Measurements from ENCODE around the gene STX16.

The STX16 gene

DNA sequence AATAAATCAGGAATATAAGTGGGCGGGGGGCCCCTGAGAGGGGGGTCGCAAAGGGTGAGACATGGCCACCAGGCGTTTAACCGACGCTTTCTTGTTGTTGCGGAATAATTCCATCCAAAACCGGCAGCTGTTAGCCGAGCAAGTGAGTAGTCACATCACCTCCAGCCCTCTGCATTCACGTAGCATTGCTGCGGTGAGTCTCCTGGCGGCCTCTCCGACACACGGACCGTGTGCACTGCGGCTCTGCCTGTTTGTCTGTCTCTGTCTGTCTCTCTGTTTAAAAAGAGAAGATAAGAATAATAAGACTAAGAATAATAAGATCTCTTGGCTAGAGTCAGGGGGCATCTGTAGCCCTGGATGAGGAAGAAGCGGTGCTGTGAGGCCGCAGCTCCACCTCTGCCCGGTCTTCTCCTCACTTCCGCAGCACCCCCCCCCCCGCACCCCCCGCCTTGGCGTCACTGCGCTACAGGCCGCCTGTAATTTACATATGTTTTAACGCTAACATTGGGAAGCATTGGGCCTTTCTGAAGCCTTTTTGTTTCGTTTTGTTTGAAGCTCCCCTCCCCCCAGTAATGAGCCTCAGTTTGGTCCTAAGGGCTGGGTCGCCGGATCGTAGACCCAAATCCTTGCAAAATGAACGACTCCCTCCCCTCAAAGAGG is 993 bp downstream of the STX16 start:
- Histone ChIP-seq H3K27me3 (ENCODE audit: control insufficient read depth in 1 of 2, insufficient read depth in 2 of 2, low read length in 2 of 2) (no peaks in the 10 kb centered on the region), H3K9me3 (ENCODE audit: low read length) (no peaks in the 10 kb centered on the region), H3K4me3 (ENCODE audit: low read depth in 1 of 2, low read length in 2 of 2) (peak overlapping the region; percentile 87 to 100), H3K4me1 (ENCODE audit: insufficient read depth, low read length) (peaks cover 50% of the 10 kb centered on the region), H3K27ac (ENCODE audit: low read depth, low read length) (peak overlapping the region; percentile 95), H3K9ac (ENCODE audit: low read length) (peak overlapping the region; percentile 94), H3K36me3 (ENCODE audit: insufficient read depth, low read length) (peaks cover 6% of the 10 kb centered on the region)

DNA sequence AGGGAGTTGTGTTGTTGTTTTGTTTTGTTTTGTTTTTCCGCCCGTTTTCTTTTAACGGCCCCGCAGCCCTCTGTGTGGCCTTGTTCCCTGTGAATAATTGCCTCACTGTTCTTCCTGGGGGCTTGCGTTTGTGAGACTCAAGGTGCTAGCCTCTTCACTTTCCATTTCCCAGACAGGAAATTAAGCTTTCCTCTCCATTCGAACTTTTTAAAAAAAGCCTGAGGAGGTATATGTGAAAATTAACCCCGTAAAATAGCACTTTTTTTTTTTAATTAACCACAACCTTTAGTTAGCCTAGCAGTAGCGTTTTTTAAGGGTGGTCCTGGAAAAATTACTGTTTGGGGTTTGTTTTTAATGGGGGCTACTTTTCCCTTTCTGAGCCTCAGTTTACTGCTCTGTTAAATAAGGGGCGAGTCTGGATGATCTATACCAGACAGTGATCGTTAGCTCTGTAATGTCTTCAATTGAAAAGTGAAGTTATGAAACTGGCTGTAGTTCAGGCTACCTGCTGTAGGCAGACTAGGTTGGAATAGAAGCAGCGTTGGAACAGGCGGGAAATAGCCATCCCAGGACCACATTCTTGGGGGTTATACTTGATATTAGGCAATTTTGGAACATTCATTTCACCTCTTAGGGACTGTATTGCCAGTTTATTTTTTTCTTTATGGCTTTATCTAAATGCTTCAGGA is 1.7 kb downstream of the STX16 start:
- peaks cover 6% of the 10 kb centered on the region for H3K36me3 ChIP-seq (ENCODE audit: insufficient read depth, low read length)
- H3K27ac ChIP-seq (ENCODE audit: low read depth, low read length): peak overlapping the region; percentile 95
- H3K27me3 ChIP-seq (ENCODE audit: control insufficient read depth in 1 of 2, insufficient read depth in 2 of 2, low read length in 2 of 2): no peaks in the 10 kb centered on the region
- H3K9ac ChIP-seq (ENCODE audit: low read length): peak overlapping the region; percentile 94
- H3K4me1 ChIP-seq (ENCODE audit: insufficient read depth, low read length): peaks cover 49% of the 10 kb centered on the region
- H3K4me3 ChIP-seq (ENCODE audit: low read depth in 1 of 2, low read length in 2 of 2): peak overlapping the region; percentile 87 to 100
- no peaks in the 10 kb centered on the region for H3K9me3 ChIP-seq (ENCODE audit: low read length)

DNA sequence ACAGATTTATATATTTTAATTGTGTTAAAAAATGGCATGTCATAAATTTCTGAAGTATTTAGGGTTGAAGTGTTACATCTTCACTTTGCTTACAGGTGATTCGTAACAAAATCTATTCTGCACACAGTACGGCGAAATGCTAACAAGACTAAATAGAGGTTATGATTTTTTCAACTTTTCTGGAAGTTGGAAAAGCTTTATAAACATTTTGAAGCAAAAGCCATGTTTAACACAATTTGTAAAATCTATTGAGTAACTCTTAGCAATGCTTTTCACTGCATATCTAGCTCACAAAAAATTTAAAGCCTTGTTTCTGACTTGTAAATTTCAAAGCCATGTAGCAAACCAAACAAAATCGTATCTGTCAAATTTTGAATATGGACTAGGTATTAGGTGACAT is 3.3 kb downstream of the STX16 start:
- Histone ChIP-seq H3K27ac (ENCODE audit: low read depth, low read length) (no peak overlapping the region), H3K9me3 (ENCODE audit: low read length) (no peaks in the 10 kb centered on the region), H3K4me1 (ENCODE audit: insufficient read depth, low read length) (peaks cover 46% of the 10 kb centered on the region), H3K4me3 (ENCODE audit: low read depth in 1 of 2, low read length in 2 of 2) (no peak overlapping the region), H3K27me3 (ENCODE audit: control insufficient read depth in 1 of 2, insufficient read depth in 2 of 2, low read length in 2 of 2) (no peaks in the 10 kb centered on the region), H3K36me3 (ENCODE audit: insufficient read depth, low read length) (peaks cover 6% of the 10 kb centered on the region), H3K9ac (ENCODE audit: low read length) (no peak overlapping the region)

DNA sequence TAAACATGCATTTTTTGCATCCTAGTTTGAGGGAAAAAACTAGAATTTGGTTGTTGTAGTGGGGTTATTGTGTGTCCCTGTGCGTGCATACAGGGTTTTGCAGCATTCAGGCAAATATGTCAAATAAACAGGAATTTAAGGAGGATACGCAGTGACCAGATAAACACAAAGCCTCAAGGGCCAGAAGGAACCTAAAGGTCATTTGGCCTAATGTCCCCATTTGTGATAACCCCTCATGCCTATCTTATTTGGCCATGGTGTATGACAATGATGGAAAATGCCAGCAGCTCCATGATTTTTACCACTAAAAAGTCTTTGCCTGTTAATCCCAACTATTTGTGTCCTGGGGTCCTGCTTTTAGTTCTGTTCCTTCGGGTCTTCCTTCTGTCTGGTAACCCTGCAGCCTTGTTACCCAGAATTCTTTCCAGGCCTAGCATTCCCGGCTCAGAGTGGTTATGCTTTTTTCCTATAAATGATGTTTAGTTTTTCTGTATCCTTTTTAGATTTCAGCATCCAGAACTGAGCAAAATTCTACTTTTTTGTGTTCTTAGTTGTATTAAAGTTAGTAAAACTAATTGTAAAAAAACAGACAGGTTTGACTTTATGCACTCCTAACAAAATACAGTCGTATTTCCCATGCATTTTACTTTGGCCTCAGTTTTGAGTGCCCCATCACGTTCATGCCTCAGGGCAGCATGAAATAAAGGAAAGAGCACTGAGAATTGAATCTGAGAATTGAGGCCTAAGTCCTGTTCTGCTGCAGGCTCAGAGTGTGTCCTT is 4.4 kb downstream of the STX16 start:
- H3K9ac ChIP-seq (ENCODE audit: low read length): no peak overlapping the region
- no peak overlapping the region for H3K4me3 ChIP-seq (ENCODE audit: low read depth in 1 of 2, low read length in 2 of 2)
- H3K27me3 ChIP-seq (ENCODE audit: control insufficient read depth in 1 of 2, insufficient read depth in 2 of 2, low read length in 2 of 2): no peaks in the 10 kb centered on the region
- peaks cover 10% of the 10 kb centered on the region for H3K36me3 ChIP-seq (ENCODE audit: insufficient read depth, low read length)
- H3K9me3 ChIP-seq (ENCODE audit: low read length): no peaks in the 10 kb centered on the region
- peaks cover 46% of the 10 kb centered on the region for H3K4me1 ChIP-seq (ENCODE audit: insufficient read depth, low read length)
- H3K27ac ChIP-seq (ENCODE audit: low read depth, low read length): no peak overlapping the region

DNA sequence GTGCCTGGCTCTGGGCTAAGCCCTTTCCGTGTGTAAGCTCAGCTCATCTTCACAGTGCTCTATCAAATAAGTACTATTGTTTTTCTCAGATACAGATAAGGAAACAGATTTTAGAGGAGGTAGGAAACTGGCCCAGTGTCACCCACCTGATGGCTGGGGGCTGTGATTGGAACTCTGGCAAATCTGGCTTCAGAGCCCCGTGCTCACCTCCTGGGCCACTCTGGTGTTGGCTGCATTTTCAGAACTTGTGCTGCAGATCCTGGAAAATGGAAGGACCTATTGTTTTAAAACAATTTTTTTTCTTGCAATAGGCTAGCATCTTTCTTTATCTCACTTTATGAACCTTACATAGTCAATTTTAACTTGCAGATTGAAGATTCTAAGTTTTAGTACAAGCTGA is 5.7 kb downstream of the STX16 start:
- H3K36me3 ChIP-seq (ENCODE audit: insufficient read depth, low read length): peaks cover 14% of the 10 kb centered on the region
- no peaks in the 10 kb centered on the region for H3K9me3 ChIP-seq (ENCODE audit: low read length)
- H3K27ac ChIP-seq (ENCODE audit: low read depth, low read length): no peak overlapping the region
- peaks cover 46% of the 10 kb centered on the region for H3K4me1 ChIP-seq (ENCODE audit: insufficient read depth, low read length)
- no peak overlapping the region for H3K4me3 ChIP-seq (ENCODE audit: low read depth in 1 of 2, low read length in 2 of 2)
- no peak overlapping the region for H3K9ac ChIP-seq (ENCODE audit: low read length)
- no peaks in the 10 kb centered on the region for H3K27me3 ChIP-seq (ENCODE audit: control insufficient read depth in 1 of 2, insufficient read depth in 2 of 2, low read length in 2 of 2)

DNA sequence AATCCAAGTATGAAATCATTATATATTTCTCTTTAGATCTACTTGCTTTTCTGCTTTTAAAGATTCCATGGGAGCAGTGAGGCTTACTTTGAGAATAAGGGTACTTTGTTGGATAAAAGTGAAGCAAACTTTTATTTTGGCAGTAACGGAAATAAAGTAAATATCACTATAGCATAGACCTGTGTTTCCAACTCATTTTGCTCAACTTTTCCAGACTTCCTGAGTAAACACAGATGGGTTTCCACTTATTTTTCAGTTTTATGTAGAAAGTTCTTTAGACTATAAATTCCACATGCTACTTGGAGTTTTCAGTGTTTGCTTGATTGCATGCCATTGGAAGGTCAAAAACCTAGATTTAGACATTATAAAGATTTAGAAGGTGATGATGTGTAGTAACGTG is 6.2 kb downstream of the STX16 start:
- Histone ChIP-seq H3K27ac (ENCODE audit: low read depth, low read length) (no peak overlapping the region), H3K27me3 (ENCODE audit: control insufficient read depth in 1 of 2, insufficient read depth in 2 of 2, low read length in 2 of 2) (no peaks in the 10 kb centered on the region), H3K4me1 (ENCODE audit: insufficient read depth, low read length) (peaks cover 46% of the 10 kb centered on the region), H3K4me3 (ENCODE audit: low read depth in 1 of 2, low read length in 2 of 2) (no peak overlapping the region), H3K9me3 (ENCODE audit: low read length) (no peaks in the 10 kb centered on the region), H3K9ac (ENCODE audit: low read length) (no peak overlapping the region), H3K36me3 (ENCODE audit: insufficient read depth, low read length) (peaks cover 18% of the 10 kb centered on the region)

DNA sequence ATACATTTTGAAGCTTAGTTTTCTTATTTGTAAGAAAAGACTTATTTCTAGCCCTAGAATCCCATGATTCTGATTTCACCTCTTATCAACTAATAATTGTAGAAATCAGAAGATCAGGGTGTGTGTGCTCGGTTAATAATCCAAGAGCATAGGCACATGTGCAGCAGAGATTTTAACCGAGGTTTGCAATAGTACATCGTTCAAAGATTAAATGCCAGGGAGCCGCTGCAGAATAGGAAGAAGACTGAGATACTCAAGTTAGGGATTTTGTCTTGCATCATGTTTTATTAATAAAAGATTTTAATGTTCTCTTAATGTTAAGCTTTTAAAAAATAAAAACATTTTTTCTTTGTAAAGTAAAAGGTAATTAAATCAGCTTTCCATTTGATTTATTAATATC is 6.9 kb downstream of the STX16 start:
- no peak overlapping the region for H3K9ac ChIP-seq (ENCODE audit: low read length)
- H3K4me1 ChIP-seq (ENCODE audit: insufficient read depth, low read length): peaks cover 43% of the 10 kb centered on the region
- no peak overlapping the region for H3K27ac ChIP-seq (ENCODE audit: low read depth, low read length)
- H3K4me3 ChIP-seq (ENCODE audit: low read depth in 1 of 2, low read length in 2 of 2): no peak overlapping the region
- H3K9me3 ChIP-seq (ENCODE audit: low read length): no peaks in the 10 kb centered on the region
- H3K36me3 ChIP-seq (ENCODE audit: insufficient read depth, low read length): peaks cover 18% of the 10 kb centered on the region
- no peaks in the 10 kb centered on the region for H3K27me3 ChIP-seq (ENCODE audit: control insufficient read depth in 1 of 2, insufficient read depth in 2 of 2, low read length in 2 of 2)

DNA sequence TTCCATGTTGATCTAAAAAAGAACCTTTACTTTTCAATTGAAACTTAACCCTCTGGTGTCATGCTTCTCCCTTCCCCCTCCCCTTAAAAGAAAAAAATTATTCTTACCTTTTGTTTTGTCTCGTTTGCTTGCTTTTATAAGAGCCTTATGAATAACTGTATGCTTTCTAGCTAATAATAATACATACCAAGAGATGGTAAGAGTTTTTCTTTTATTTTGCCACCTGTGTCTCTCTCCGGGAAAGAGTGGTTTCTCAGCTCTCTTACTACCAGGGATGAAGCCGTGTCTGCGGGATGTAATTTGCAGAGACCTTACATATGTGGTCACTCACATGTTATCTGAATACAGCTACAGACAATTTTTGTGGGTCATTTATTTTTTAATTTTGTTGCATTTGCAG is 7.7 kb downstream of the STX16 start:
- Histone ChIP-seq H3K36me3 (ENCODE audit: insufficient read depth, low read length) (peaks cover 18% of the 10 kb centered on the region), H3K9me3 (ENCODE audit: low read length) (no peaks in the 10 kb centered on the region), H3K9ac (ENCODE audit: low read length) (no peak overlapping the region), H3K27ac (ENCODE audit: low read depth, low read length) (no peak overlapping the region), H3K4me3 (ENCODE audit: low read depth in 1 of 2, low read length in 2 of 2) (no peak overlapping the region), H3K27me3 (ENCODE audit: control insufficient read depth in 1 of 2, insufficient read depth in 2 of 2, low read length in 2 of 2) (no peaks in the 10 kb centered on the region), H3K4me1 (ENCODE audit: insufficient read depth, low read length) (peaks cover 35% of the 10 kb centered on the region)

DNA sequence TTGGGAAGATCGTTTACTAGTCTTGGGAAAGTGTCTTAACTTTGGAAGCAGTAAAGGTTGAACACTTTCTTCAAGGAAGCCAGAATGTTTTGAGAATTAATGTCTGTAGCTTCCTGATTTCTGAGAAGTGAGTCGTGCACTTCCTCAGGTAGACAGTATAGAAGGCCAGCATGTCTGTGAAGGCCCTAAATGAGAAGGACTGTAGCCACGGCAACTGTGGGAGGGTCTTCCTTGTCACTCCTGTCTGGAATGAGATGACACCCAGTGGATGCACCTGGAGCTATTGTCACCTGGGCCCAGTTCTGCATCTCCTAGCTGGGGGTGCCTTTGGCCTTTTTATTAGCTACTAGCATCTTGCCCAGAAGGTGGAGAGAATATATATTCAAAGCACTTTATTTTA is 8.8 kb downstream of the STX16 start:
- no peak overlapping the region for H3K27ac ChIP-seq (ENCODE audit: low read depth, low read length)
- no peaks in the 10 kb centered on the region for H3K27me3 ChIP-seq (ENCODE audit: control insufficient read depth in 1 of 2, insufficient read depth in 2 of 2, low read length in 2 of 2)
- no peak overlapping the region for H3K4me3 ChIP-seq (ENCODE audit: low read depth in 1 of 2, low read length in 2 of 2)
- peaks cover 29% of the 10 kb centered on the region for H3K4me1 ChIP-seq (ENCODE audit: insufficient read depth, low read length)
- peaks cover 18% of the 10 kb centered on the region for H3K36me3 ChIP-seq (ENCODE audit: insufficient read depth, low read length)
- H3K9ac ChIP-seq (ENCODE audit: low read length): no peak overlapping the region
- no peaks in the 10 kb centered on the region for H3K9me3 ChIP-seq (ENCODE audit: low read length)

DNA sequence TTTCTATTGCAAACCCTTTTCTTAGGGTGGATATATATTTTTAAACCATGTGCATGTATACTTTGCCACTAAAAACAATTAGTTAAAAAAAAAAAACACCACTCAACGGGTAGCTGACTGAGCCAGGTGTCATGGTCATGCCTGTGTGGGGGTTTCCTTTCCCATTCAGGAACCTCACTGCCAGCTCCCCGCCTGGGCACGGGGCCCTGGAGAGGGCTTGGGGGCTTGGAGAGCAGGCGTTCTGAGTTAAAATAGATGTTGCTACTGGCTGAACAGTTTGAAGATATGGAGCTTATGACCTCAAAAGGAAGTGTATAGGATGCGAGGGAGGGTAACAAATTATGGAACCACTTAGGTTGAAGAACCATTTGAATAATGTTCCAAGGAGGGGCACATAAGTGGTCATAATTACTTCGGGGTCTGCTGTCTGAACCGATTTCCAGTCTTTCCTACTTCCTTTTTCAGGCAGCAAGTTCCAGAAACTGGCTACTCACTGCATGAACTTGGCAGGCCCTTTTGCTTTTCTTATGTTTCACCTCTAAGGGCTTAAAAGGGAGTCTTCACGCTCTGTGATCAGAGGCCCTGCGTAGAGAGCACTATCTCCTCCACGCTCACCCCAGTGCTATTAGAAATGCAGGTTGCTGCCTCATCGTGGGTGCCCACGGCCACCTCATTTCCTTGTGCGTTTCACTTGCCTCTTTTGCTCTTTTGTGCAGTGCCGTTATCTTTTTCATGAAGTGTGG is 9.9 kb downstream of the STX16 start:
- H3K4me3 ChIP-seq (ENCODE audit: low read depth in 1 of 2, low read length in 2 of 2): no peak overlapping the region
- no peaks in the 10 kb centered on the region for H3K27me3 ChIP-seq (ENCODE audit: control insufficient read depth in 1 of 2, insufficient read depth in 2 of 2, low read length in 2 of 2)
- H3K4me1 ChIP-seq (ENCODE audit: insufficient read depth, low read length): peaks cover 19% of the 10 kb centered on the region
- no peaks in the 10 kb centered on the region for H3K9me3 ChIP-seq (ENCODE audit: low read length)
- no peak overlapping the region for H3K27ac ChIP-seq (ENCODE audit: low read depth, low read length)
- H3K9ac ChIP-seq (ENCODE audit: low read length): no peak overlapping the region
- peaks cover 11% of the 10 kb centered on the region for H3K36me3 ChIP-seq (ENCODE audit: insufficient read depth, low read length)
